ENCODE results near the gene DNAI2.

DNAI2 gene

DNA sequence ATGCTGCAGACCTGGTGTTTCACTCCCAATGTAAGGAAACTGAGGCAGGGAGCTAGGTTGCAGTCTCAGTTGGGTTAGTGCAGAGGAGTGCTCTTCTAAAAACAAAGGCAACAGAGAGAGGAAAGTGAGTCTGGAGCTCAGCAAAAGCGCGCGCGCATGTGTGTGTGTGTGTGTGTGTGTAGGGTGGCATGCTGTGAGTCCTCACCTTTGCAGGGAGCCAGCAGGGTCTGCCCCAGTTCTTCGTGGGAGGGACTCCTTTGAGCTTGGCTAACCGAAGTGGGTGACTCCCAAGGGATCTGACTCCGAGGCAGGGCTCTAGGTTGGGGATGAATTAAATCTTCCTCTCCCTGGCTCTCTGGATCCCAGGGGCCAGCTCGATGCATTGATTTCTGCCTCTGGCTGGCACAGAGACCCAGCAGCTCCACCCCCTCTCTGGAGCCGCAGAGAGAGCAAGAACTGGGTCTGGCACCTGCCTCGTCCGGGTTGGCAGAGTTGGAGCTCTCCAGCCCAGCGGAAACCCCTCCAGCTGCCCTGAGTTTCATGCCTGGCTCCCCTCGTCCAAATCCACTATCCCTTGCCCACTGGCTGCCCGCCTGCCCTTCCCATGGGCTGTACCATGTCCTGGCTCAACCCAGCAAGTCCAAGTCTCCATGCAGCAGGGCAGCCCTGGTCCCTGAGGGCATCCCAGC is 88.9 kb downstream of the DNAI2 start:
- TF ChIP-seq, protein P1, sequence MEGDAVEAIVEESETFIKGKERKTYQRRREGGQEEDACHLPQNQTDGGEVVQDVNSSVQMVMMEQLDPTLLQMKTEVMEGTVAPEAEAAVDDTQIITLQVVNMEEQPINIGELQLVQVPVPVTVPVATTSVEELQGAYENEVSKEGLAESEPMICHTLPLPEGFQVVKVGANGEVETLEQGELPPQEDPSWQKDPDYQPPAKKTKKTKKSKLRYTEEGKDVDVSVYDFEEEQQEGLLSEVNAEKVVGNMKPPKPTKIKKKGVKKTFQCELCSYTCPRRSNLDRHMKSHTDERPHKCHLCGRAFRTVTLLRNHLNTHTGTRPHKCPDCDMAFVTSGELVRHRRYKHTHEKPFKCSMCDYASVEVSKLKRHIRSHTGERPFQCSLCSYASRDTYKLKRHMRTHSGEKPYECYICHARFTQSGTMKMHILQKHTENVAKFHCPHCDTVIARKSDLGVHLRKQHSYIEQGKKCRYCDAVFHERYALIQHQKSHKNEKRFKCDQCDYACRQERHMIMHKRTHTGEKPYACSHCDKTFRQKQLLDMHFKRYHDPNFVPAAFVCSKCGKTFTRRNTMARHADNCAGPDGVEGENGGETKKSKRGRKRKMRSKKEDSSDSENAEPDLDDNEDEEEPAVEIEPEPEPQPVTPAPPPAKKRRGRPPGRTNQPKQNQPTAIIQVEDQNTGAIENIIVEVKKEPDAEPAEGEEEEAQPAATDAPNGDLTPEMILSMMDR (IDR thresholded peaks at IDR 0.05; ENCODE audit: insufficient read depth, low read depth, low read length, missing control alignments) = no peak
- H3K4me3 ChIP-seq (ENCODE audit: low read depth, low read length) = no peak overlapping the region
- DNase-seq (ENCODE audit: low read depth) = no peak

Measured in GM12865 (cell line).